Measurements from ENCODE around the gene CPZ. TPM values are rescaled to one million over a fixed set of nuclear protein-coding genes. Genes with fewer than 3 reads are reported as not detected.

CPZ gene
- total RNA-seq, 2 experiments from 2014 or later: not detected

DNA sequence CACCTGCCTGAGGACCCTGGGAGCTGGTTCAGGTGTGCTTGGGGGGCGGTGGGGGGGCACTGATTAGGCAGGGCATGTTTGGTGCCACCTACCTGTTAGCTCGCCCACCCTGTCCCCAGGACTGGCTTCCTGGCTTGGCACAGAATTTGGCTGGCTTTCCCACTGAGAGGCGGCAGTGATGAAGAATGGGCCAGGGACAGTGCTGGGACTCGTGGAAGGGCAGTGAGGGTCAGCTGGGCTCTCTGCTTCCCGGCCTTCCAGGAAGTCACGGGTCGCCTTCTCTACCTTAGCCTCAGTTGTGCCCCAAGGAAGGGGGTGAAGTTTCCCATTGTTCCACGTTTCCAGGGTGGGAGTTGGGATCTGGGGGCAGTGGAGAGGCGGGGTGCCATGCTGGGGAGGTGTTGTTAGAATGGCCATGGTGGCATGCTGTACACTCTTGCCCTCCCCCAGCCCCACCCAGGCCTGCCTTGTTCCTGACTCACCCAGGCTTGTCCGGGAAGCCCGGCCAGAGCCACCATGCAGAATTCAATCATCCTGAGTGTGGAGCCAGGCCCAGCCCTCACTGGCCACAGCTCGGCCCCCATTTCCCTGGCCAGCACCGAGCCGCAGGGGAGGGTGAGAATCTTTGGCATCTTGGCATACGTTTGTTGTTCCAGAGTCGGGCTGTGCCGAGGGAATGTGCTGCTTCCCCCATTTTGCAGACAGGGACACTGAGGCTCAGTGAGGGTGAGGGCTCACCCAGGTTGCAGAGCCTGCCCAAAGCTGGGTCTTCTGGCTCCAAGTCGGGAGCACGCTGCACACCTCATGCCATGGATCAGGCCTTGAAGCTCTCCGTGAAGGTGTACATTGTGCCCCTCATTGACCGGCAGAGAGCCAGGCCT lies 34.2 kb upstream of the CPZ start:
- Mint-ChIP-seq H3K9me3 (ENCODE audit: low read depth) (no peaks in the 10 kb centered on the region), H3K27me3 (peaks cover 2% of the 10 kb centered on the region), H3K4me3 (no peak overlapping the region), H3K27ac (no peak overlapping the region), H3K36me3 (ENCODE audit: low read depth) (no peaks in the 10 kb centered on the region), H3K4me1 (no peaks in the 10 kb centered on the region)
- ChIA-PET CTCF (no interaction called here), POLR2A (no interaction called here)
- ATAC-seq (no peak), DNase-seq (no peak)
- intact Hi-C loops (cut with DNase I, micrococcal nuclease): no loop called here

DNA sequence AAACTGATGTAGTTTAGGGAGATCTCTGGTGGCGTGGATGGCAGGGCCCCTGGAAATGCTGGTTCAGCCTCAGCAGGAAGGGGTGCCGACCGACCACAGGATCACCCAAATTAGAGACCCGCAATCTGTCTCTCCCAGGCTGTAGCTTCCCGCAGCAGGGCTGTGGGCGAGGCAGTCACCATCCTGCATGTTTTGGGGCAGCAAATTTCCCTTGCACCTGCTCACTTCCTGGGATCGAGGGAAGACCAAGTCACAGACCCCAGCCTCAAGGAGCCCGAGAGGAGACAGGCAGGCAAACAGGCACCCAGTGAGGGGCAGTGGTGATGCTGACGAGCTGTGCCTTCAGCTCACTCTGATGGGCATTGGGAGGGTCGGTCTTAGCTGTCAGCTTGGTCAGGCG lies 33.6 kb upstream of the CPZ start:
- Mint-ChIP-seq H3K27ac (no peak overlapping the region), H3K4me3 (no peak overlapping the region), H3K9me3 (ENCODE audit: low read depth) (no peaks in the 10 kb centered on the region), H3K36me3 (ENCODE audit: low read depth) (no peaks in the 10 kb centered on the region), H3K4me1 (no peaks in the 10 kb centered on the region), H3K27me3 (peaks cover 2% of the 10 kb centered on the region)
- ChIA-PET CTCF (no interaction called here), POLR2A (no interaction called here)
- DNase-seq: no peak
- intact Hi-C loops (cut with DNase I, micrococcal nuclease): no loop called here
- no peak for ATAC-seq

DNA sequence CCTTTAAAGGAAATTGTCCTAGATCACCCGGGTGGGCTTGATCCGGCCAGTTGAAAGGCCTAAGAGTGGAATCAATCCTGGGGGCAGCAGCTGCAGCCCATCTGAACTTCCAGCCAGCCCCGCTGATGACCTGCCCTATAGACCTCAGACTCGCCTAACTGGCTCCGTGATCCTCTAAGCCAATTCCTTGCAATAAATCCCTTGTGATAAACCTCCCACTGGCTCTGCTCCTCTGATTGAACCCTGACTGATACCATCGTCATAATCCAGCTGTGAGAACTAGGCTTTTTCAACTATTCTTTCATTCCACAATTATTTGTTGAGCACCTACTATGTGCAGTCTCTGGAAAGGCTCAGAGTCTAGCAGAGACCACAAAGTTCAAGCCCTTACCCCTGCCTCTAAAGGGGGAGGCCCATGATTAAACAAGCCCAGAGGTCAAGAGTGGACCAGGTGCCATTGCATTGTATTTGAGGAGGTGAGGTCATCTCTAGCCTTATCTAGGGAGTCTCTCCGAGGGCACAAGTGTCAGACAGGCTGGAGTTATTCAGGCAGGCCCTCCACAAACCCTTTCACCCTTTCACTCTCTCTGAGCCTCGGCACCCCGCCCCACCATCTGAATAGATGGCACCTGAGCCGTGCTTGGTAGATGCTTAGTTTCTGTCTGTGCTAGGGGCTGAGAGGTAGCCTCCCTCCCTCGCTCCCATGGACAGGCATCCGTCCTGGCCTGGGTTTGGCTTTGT lies 32.9 kb upstream of the CPZ start:
- DNase-seq (no peak), ATAC-seq (no peak)
- ChIA-PET POLR2A (no interaction called here), CTCF (no interaction called here)
- Mint-ChIP-seq H3K9me3 (ENCODE audit: low read depth) (no peaks in the 10 kb centered on the region), H3K4me1 (no peaks in the 10 kb centered on the region), H3K4me3 (no peak overlapping the region), H3K27me3 (peaks cover 2% of the 10 kb centered on the region), H3K27ac (no peak overlapping the region), H3K36me3 (ENCODE audit: low read depth) (no peaks in the 10 kb centered on the region)
- intact Hi-C loops (cut with DNase I, micrococcal nuclease): no loop called here

DNA sequence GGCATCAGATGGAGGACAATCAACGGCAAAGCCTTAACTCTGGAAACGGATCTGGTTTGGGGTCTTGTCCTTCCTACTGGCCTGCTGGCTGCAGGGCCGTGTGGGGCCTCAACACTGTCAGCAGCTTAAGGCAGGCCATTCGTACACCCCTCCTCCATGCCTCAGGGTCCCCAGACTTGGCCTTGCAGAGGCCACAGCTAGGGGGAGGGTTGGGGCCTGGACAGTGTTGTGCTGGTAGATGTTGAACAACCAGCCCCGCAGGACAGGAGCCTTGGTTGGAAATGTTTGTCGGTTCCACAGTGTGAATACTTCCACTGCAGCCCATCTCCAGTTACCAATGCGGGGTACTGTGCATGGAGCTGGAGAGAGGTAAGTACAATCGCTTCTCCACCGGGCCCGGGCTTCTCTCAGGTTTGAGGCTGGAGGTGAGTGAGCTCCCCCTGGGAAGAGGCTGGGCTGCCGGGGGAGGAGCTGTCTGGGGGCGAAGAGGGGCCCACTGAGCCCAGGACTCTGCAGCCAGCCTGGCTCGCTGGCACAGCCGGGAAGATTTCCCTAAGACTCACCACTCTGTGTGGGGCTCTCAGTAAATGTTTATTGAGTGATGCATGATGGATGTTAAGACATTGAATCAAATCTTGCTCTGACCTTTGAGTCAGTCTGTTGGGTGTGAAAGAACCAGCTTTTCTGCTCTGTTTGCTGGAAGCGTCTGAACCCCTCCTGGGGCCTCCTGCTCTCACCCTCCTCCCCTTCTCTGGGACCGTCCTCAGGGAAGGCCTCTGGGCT lies 32.1 kb upstream of the CPZ start:
- H3K36me3 Mint-ChIP-seq (ENCODE audit: low read depth): no peaks in the 10 kb centered on the region
- ATAC-seq (no peak), DNase-seq (no peak)
- ChIA-PET POLR2A (no interaction called here), CTCF (interaction anchor here (0.6 kb wide), 1 partner anchor 50 kb away, joined by 3 read pairs; no protein-coding TSS in a partner anchor)
- intact Hi-C loops (cut with DNase I, micrococcal nuclease): no loop called here
- H3K27me3 Mint-ChIP-seq: peaks cover 2% of the 10 kb centered on the region
- no peak overlapping the region for H3K27ac Mint-ChIP-seq
- H3K4me1 Mint-ChIP-seq: no peaks in the 10 kb centered on the region
- no peak overlapping the region for H3K4me3 Mint-ChIP-seq
- no peaks in the 10 kb centered on the region for H3K9me3 Mint-ChIP-seq (ENCODE audit: low read depth)

DNA sequence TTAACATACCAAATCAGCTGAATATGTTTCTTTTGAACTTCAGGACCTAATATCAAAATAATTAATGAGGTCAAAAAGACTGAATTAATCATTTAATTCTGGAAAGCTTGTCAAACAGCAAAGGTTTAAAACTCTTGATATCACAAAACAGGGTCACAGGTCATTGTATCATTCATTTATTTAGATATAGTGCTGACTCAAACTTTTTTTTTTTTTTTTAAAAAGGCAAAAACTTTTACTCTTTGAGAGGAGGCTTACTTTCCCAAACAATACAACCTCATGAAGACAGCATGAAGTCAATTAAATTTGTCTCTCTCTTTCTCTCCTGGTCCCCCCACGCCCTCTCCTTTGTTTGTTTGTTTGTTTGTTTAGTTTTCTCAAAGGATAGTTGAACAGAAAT lies 28.0 kb upstream of the CPZ start:
- Mint-ChIP-seq H3K27me3 (peaks cover 4% of the 10 kb centered on the region), H3K36me3 (ENCODE audit: low read depth) (no peaks in the 10 kb centered on the region), H3K27ac (no peak overlapping the region), H3K9me3 (ENCODE audit: low read depth) (no peaks in the 10 kb centered on the region), H3K4me3 (no peak overlapping the region), H3K4me1 (no peaks in the 10 kb centered on the region)
- DNase-seq (no peak), ATAC-seq (no peak)
- CTCF ChIA-PET: interaction anchor here (0.6 to 0.8 kb wide), 2 partner anchors 36 to 43 kb away, joined by 3 read pairs; no protein-coding TSS in a partner anchor
- intact Hi-C loops (cut with DNase I, micrococcal nuclease): no loop called here
- POLR2A ChIA-PET: no interaction called here

DNA sequence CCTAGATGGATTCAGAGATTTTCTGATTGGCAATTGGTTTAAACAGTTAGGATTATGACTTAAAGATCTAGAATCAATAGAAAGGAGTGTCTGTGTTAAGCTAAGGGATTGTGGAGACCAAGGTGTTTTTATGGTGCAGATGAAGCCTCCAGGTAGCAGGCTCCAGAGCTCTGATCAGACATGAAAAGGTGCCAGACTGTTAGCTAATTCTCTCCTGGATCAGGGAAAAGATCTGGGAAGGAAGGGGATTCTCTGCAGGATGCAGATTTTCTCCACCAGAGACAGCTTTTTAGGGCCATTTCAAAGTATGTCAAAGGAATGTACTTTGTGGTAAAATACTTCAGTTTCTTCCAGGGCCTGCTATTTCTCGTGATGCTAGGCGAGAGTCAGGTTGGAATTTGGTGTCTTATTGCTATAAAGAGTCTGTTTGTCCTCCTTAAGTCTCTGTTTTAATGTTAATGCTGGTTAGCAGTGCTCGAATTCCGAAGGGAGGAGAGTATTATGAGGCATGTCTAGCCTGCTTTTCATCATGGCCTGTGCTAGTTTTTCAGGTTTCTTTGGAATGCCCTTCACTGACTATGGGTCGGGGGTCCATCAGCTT lies 24.4 kb upstream of the CPZ start:
- no peaks in the 10 kb centered on the region for H3K36me3 Mint-ChIP-seq (ENCODE audit: low read depth)
- ATAC-seq (no peak), DNase-seq (no peak)
- intact Hi-C loops (cut with DNase I, micrococcal nuclease): no loop called here
- ChIA-PET CTCF (interaction anchor here (0.6 to 1.6 kb wide), 3 partner anchors 20 to 1146 kb away, joined by 3 read pairs; no protein-coding TSS in a partner anchor), POLR2A (no interaction called here)
- H3K4me1 Mint-ChIP-seq: no peaks in the 10 kb centered on the region
- no peak overlapping the region for H3K27ac Mint-ChIP-seq
- H3K9me3 Mint-ChIP-seq (ENCODE audit: low read depth): no peaks in the 10 kb centered on the region
- H3K27me3 Mint-ChIP-seq: peaks cover 2% of the 10 kb centered on the region
- no peak overlapping the region for H3K4me3 Mint-ChIP-seq

DNA sequence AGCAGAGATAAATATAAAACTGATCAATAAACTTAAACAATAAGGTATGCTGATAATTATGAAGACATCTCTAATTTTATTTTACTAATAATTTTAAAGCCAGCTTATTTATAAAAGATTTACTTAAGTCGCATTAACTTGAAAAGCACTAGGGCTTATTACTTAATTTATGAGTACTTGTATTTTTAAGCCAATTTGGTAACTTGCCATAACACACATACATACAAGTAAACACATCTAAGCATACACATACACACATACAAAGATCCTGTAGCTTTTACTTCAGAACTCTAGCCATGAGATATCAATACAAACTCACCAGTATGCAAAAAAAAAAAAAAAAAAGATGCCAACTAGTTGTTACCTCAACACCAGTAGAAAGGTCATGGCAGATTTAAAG lies 22.4 kb upstream of the CPZ start:
- no peaks in the 10 kb centered on the region for H3K9me3 Mint-ChIP-seq (ENCODE audit: low read depth)
- ChIA-PET CTCF (no interaction called here), POLR2A (no interaction called here)

DNA sequence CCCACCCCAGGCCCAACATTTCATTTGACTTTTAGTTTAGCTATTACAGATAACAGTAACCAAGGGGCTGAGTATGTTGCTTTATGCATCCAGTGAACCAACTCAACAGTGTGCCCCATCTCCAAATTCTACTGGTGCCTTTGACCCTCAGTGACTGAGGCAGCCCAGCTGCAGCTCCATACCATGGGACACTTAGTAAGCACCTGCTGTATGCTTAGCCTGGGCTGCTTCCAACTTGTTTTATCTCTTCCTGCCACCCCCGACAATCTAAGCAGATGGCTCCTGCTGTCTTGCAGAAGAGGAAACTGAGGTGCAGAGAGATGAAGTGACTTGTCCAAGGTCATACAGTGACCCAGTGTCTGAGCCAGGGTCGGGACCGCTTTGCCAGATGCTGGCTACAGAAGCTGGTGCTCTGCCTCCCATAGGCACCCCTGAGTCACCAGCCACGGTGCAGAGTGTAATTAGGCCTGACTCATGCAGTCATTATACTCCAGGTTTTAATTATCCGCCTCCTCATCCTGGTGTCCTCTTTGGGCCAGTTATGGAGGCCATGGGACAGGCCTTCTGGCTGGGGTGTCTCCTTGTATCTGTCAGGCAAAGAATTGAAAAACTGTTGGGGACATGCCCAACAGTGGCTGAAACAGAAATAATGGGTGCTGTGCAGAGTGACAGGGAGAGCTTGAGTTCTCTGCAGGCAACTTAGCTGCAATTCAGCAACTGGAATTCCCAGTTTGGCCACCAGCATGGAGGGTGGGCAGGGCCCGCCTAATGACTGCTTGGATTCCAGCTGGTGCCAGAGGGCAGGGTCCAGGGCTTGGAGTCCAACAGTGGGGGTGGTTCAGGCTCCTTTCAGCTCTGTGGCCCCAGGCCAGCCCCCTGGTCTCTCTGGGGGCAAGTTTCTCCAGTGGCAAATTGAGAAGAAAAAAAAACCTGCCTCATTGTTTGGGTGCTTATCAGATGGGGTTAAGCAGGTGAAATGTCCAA lies 20.6 kb upstream of the CPZ start:
- ATAC-seq: no peak
- no peak overlapping the region for H3K4me3 Mint-ChIP-seq
- DNase-seq: no peak
- ChIA-PET POLR2A (no interaction called here), CTCF (no interaction called here)
- intact Hi-C loops (cut with DNase I, micrococcal nuclease): no loop called here
- peaks cover 1% of the 10 kb centered on the region for H3K27me3 Mint-ChIP-seq
- H3K27ac Mint-ChIP-seq: no peak overlapping the region
- no peaks in the 10 kb centered on the region for H3K4me1 Mint-ChIP-seq
- H3K36me3 Mint-ChIP-seq (ENCODE audit: low read depth): no peaks in the 10 kb centered on the region
- no peaks in the 10 kb centered on the region for H3K9me3 Mint-ChIP-seq (ENCODE audit: low read depth)

More for the DNA sequence above, 22.4 kb upstream of the CPZ start:
- H3K4me3 Mint-ChIP-seq: no peak overlapping the region
- intact Hi-C loops (cut with DNase I, micrococcal nuclease): no loop called here
- peaks cover 2% of the 10 kb centered on the region for H3K27me3 Mint-ChIP-seq
- DNase-seq (no peak), ATAC-seq (no peak)
- H3K36me3 Mint-ChIP-seq (ENCODE audit: low read depth): no peaks in the 10 kb centered on the region
- H3K27ac Mint-ChIP-seq: no peak overlapping the region
- H3K4me1 Mint-ChIP-seq: no peaks in the 10 kb centered on the region

DNA sequence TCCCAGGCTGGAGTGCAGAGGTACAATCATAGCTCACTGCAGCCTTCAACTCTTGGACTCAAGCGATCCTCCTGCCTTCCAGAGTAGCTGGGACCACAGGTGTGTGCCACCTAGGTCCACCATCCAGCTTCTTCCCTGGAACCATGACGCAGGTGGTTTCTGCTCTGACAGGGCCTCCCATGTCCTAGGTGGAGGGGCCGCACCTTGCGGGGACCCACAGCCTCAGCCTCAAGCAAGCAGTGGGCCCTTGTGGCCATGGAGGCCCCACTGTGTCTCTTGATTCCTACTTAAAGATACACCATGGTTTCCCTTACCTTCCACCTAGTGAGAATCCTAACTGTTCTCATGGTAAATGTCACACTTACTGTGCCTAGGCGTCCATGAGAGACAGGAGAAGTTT lies 19.3 kb upstream of the CPZ start:
- ATAC-seq: no peak
- no peak for DNase-seq
- ChIA-PET CTCF (no interaction called here), POLR2A (no interaction called here)
- Mint-ChIP-seq H3K4me1 (no peaks in the 10 kb centered on the region), H3K36me3 (ENCODE audit: low read depth) (no peaks in the 10 kb centered on the region), H3K4me3 (no peak overlapping the region), H3K9me3 (ENCODE audit: low read depth) (no peaks in the 10 kb centered on the region), H3K27ac (no peak overlapping the region), H3K27me3 (peaks cover 4% of the 10 kb centered on the region)
- intact Hi-C loops (cut with DNase I, micrococcal nuclease): no loop called here

DNA sequence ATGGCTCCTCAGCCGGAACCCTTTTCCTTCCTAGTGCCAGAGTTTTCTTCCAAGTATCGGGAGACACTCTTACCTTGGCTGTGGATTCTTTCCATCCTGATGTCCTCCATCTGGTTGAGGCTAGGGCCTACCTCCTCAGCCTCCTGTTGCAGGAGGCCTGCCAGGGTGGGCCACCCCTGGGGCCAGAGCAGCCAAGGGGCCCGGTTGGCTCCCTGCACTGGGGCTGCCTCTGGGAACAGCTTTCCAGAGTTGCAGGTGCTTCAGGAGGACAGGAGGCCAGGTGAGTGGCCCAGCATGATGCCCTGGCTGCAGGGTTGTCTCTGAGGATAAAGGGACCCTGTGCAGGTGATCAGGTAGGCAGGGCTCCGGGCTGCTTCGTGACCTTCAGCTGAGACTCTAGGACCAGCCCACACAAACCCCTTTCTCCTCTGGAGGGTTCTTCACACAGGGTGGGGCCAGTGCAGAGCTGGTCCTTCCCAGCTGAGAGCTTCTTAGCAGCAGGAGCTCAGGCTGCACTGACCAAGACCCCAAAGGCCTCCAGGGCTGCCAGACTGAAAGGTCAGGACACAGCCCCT lies 17.7 kb upstream of the CPZ start:
- POLR2A ChIA-PET: no interaction called here
- ATAC-seq (no peak), DNase-seq (no peak)
- Mint-ChIP-seq H3K4me1 (no peaks in the 10 kb centered on the region), H3K9me3 (ENCODE audit: low read depth) (no peaks in the 10 kb centered on the region), H3K27ac (no peak overlapping the region), H3K36me3 (ENCODE audit: low read depth) (no peaks in the 10 kb centered on the region), H3K27me3 (peaks cover 10% of the 10 kb centered on the region), H3K4me3 (no peak overlapping the region)
- intact Hi-C loops (cut with DNase I, micrococcal nuclease): no loop called here
- CTCF ChIA-PET: no interaction called here

All from activated CD4-positive, alpha-beta T cell treated with anti-CD3 and anti-CD28 coated beads for 36 hours (primary cell).